ENCODE measurements around the gene USH2A.
"Not testable (repeated sequence)": the region's sequence is repeated elsewhere in the genome, so short reads cannot be mapped to it uniquely, and the experiment has no call there.

DNA sequence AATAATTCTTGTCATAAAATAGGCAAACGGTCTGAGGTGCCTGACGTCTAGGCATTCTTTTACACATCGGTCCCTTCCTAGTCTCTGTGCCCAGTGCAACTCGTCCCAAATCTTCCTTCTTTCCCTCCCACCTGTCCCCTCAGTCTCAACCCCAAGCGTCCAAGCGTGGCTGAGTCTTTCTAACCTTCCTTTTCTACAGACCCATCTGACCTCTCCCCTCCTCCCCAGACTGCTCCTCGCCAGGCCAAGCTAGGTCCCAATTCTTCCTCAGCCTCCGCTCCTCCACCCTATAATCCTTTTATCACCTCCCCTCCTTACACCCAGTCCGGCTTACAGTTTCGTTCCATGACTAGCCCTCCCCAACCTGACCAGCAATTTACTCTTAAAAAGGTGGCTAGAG is 413.8 kb downstream of the USH2A start:
- TF ChIP-seq, protein P1, sequence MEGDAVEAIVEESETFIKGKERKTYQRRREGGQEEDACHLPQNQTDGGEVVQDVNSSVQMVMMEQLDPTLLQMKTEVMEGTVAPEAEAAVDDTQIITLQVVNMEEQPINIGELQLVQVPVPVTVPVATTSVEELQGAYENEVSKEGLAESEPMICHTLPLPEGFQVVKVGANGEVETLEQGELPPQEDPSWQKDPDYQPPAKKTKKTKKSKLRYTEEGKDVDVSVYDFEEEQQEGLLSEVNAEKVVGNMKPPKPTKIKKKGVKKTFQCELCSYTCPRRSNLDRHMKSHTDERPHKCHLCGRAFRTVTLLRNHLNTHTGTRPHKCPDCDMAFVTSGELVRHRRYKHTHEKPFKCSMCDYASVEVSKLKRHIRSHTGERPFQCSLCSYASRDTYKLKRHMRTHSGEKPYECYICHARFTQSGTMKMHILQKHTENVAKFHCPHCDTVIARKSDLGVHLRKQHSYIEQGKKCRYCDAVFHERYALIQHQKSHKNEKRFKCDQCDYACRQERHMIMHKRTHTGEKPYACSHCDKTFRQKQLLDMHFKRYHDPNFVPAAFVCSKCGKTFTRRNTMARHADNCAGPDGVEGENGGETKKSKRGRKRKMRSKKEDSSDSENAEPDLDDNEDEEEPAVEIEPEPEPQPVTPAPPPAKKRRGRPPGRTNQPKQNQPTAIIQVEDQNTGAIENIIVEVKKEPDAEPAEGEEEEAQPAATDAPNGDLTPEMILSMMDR (IDR thresholded peaks at IDR 0.05): not testable (repeated sequence)
- TF ChIP-seq POLR2A (IDR thresholded peaks at IDR 0.05): not testable (repeated sequence)
